ENCODE results near the gene PKP3.
"Not testable (repeated sequence)": the region's sequence is repeated elsewhere in the genome, so short reads cannot be mapped to it uniquely, and the experiment has no call there.

PKP3 gene

GRCh38 chr11:394034-394857 lies at the start of gene PKP3:
PKP3 (plus strand) TSS chr11:394209; CDS start chr11:394293, 84 bp downstream.
- H3K4me1 ChIP-seq (ENCODE audit: insufficient read depth, low read length): no peaks in the 10 kb centered on the region
- TF ChIP-seq CTCF (IDR thresholded peaks at IDR 0.05; ENCODE audit: borderline replicate concordance, extremely low read depth, low read length, poor library complexity, severe bottlenecking): no peak
- no peak for TF ChIP-seq EZH2 (IDR thresholded peaks at IDR 0.05; ENCODE audit: borderline replicate concordance, low read depth, low read length, severe bottlenecking)
- no peaks in the 10 kb centered on the region for H3K79me2 ChIP-seq (ENCODE audit: insufficient read depth, low read length)
- no peak for DNase-seq
- no peak within 1 kb of the TSS for H3K4me3 ChIP-seq (ENCODE audit: low read depth in 1 of 2, low read length in 2 of 2)
- no peak within 1 kb of the TSS for H2AFZ ChIP-seq (ENCODE audit: low read depth, low read length)
- H3K9me3 ChIP-seq (ENCODE audit: insufficient read depth, low read length, severe bottlenecking): no peaks in the 10 kb centered on the region
- no peaks in the 10 kb centered on the region for H3K36me3 ChIP-seq (ENCODE audit: insufficient read depth, low read length)
- peaks cover 19% of the 10 kb centered on the region for H3K27me3 ChIP-seq (ENCODE audit: insufficient read depth, low read length, poor library complexity)
- no peak within 1 kb of the TSS for H3K9ac ChIP-seq (ENCODE audit: low read depth, low read length)
- no peak within 1 kb of the TSS for H3K27ac ChIP-seq (ENCODE audit: low read length)
- no peak for ATAC-seq (ENCODE audit: insufficient read depth, low read depth)
- no peak within 1 kb of the TSS for H3K4me2 ChIP-seq (ENCODE audit: insufficient read depth, low read length)
- peaks cover 25% of the 10 kb centered on the region for H4K20me1 ChIP-seq (ENCODE audit: insufficient read depth, low read length)

- Histone ChIP-seq H3K27me3 (ENCODE audit: insufficient read depth, low read length, poor library complexity) (no peaks in the 10 kb centered on the region), H3K79me2 (ENCODE audit: insufficient read depth, low read length) (no peaks in the 10 kb centered on the region), H3K9me3 (ENCODE audit: insufficient read depth, low read length, severe bottlenecking) (no peaks in the 10 kb centered on the region), H3K27ac (ENCODE audit: low read length) (no peak overlapping the region), H3K4me2 (ENCODE audit: insufficient read depth, low read length) (no peak overlapping the region), H3K4me1 (ENCODE audit: insufficient read depth, low read length) (no peaks in the 10 kb centered on the region), H4K20me1 (ENCODE audit: insufficient read depth, low read length) (no peaks in the 10 kb centered on the region), H3K4me3 (ENCODE audit: low read depth in 1 of 2, low read length in 2 of 2) (no peak overlapping the region), H3K9ac (ENCODE audit: low read depth, low read length) (no peak overlapping the region), H3K36me3 (ENCODE audit: insufficient read depth, low read length) (no peaks in the 10 kb centered on the region), H2AFZ (ENCODE audit: low read depth, low read length) (no peak overlapping the region)
- TF ChIP-seq EZH2 (IDR thresholded peaks at IDR 0.05; ENCODE audit: borderline replicate concordance, low read depth, low read length, severe bottlenecking) (no peak), CTCF (IDR thresholded peaks at IDR 0.05; ENCODE audit: borderline replicate concordance, extremely low read depth, low read length, poor library complexity, severe bottlenecking) (no peak)
- ATAC-seq (ENCODE audit: insufficient read depth, low read depth) (no peak), DNase-seq (no peak)
These were observed 49.0 kb upstream of the PKP3 start for GRCh38 chr11:344836-345578.

- Histone ChIP-seq H3K9ac (ENCODE audit: low read depth, low read length) (no peak overlapping the region), H3K36me3 (ENCODE audit: insufficient read depth, low read length) (no peaks in the 10 kb centered on the region), H3K27ac (ENCODE audit: low read length) (no peak overlapping the region), H4K20me1 (ENCODE audit: insufficient read depth, low read length) (no peaks in the 10 kb centered on the region), H3K27me3 (ENCODE audit: insufficient read depth, low read length, poor library complexity) (no peaks in the 10 kb centered on the region), H3K4me2 (ENCODE audit: insufficient read depth, low read length) (no peak overlapping the region), H3K79me2 (ENCODE audit: insufficient read depth, low read length) (no peaks in the 10 kb centered on the region), H2AFZ (ENCODE audit: low read depth, low read length) (no peak overlapping the region), H3K4me3 (ENCODE audit: low read depth in 1 of 2, low read length in 2 of 2) (no peak overlapping the region), H3K4me1 (ENCODE audit: insufficient read depth, low read length) (peaks cover 9% of the 10 kb centered on the region), H3K9me3 (ENCODE audit: insufficient read depth, low read length, severe bottlenecking) (no peaks in the 10 kb centered on the region)
- no peak for TF ChIP-seq EZH2 (IDR thresholded peaks at IDR 0.05; ENCODE audit: borderline replicate concordance, low read depth, low read length, severe bottlenecking)
- no peak for TF ChIP-seq CTCF (IDR thresholded peaks at IDR 0.05; ENCODE audit: borderline replicate concordance, extremely low read depth, low read length, poor library complexity, severe bottlenecking)
- ATAC-seq (ENCODE audit: insufficient read depth, low read depth) (no peak), DNase-seq (no peak)
These were observed 47.5 kb upstream of the PKP3 start for GRCh38 chr11:346529-346928.

GRCh38 chr11:349270-349954 lies 44.6 kb upstream of the PKP3 start:
- not testable (repeated sequence) for H3K27ac ChIP-seq (ENCODE audit: low read length); H3K9me3 ChIP-seq (ENCODE audit: insufficient read depth, low read length, severe bottlenecking); H3K4me1 ChIP-seq (ENCODE audit: insufficient read depth, low read length); DNase-seq; H3K27me3 ChIP-seq (ENCODE audit: insufficient read depth, low read length, poor library complexity); H3K79me2 ChIP-seq (ENCODE audit: insufficient read depth, low read length); ATAC-seq (ENCODE audit: insufficient read depth, low read depth); H2AFZ ChIP-seq (ENCODE audit: low read depth, low read length); H3K4me2 ChIP-seq (ENCODE audit: insufficient read depth, low read length); H3K36me3 ChIP-seq (ENCODE audit: insufficient read depth, low read length); H3K4me3 ChIP-seq (ENCODE audit: low read depth in 1 of 2, low read length in 2 of 2); H4K20me1 ChIP-seq (ENCODE audit: insufficient read depth, low read length); H3K9ac ChIP-seq (ENCODE audit: low read depth, low read length)

GRCh38 chr11:350033-350722 lies 43.8 kb upstream of the PKP3 start:
- not testable (repeated sequence) for H3K9ac ChIP-seq (ENCODE audit: low read depth, low read length); H2AFZ ChIP-seq (ENCODE audit: low read depth, low read length); H4K20me1 ChIP-seq (ENCODE audit: insufficient read depth, low read length); H3K79me2 ChIP-seq (ENCODE audit: insufficient read depth, low read length); H3K36me3 ChIP-seq (ENCODE audit: insufficient read depth, low read length); H3K27me3 ChIP-seq (ENCODE audit: insufficient read depth, low read length, poor library complexity); H3K4me2 ChIP-seq (ENCODE audit: insufficient read depth, low read length); H3K4me3 ChIP-seq (ENCODE audit: low read depth in 1 of 2, low read length in 2 of 2); H3K9me3 ChIP-seq (ENCODE audit: insufficient read depth, low read length, severe bottlenecking); DNase-seq
- Histone ChIP-seq H3K27ac (ENCODE audit: low read length) (peak overlapping the region; percentile 35), H3K4me1 (ENCODE audit: insufficient read depth, low read length) (peaks cover 14% of the 10 kb centered on the region)
- ATAC-seq (ENCODE audit: insufficient read depth, low read depth): 0 out of 3 replicates have a peak, but pooled peaks have one; percentile 3

Measured in DND-41 (cell line).